Brain pericyte (primary cell): ENCODE results near the gene JAM3.

Source experiments
- DNase-seq: peaks from one replicate; pipeline ENCODE4 v3.0.0-alpha.2; 2012; ENCODE audit warnings: low read depth, low spot score

Gene JAM3

DNA sequence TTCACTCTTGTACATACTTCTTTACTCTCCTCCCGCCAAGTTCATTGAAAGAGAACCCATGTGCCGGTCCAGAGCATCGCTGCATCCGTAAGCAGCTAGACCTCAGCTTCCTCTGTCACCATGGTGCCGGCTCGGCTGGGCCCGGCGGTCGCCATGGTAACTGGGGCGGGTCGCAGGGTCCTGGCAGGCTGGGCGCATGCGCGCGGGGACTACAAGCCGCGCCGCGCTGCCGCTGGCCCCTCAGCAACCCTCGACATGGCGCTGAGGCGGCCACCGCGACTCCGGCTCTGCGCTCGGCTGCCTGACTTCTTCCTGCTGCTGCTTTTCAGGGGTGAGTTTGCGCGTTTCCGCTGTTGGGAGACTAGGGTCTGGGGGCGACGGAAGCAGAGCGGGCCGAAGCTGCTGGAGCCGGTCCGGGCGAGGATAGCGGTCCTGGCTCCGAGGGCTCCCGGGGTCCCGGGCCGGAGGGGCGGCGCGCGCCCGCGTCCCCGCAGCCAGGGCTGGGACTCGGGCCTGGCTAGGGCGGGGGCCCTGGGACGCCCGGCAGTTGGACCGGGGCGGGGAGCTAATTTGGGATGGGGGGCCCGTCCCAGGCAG lies at the start of gene JAM3:
TSS of gene JAM3 (plus strand) at position 244 of the 597 bp plus-strand sequence. CDS start at position 256, 12 bp downstream.
- DNase-seq: peak; percentile 77

DNA sequence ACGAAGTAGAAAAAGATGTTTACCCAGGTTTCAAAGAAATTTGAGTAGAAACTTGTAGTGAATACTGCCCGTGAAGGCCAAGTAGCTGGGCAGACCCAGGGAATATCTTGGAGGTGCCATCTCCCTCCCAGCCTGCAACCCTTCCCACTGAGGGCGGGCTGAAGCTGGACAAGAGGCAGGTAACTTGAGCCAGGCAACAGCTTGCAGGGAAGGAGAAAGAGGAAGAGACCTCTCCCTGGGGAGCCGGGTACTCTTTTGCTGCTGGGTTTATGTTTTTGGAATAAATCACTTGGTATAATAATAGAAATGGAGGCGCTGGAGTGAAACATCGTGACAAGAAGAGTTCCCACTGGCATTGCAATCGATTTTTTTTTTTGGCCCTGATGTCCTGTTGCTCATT lies 49.4 kb upstream of the JAM3 start:
- DNase-seq: no peak

DNA sequence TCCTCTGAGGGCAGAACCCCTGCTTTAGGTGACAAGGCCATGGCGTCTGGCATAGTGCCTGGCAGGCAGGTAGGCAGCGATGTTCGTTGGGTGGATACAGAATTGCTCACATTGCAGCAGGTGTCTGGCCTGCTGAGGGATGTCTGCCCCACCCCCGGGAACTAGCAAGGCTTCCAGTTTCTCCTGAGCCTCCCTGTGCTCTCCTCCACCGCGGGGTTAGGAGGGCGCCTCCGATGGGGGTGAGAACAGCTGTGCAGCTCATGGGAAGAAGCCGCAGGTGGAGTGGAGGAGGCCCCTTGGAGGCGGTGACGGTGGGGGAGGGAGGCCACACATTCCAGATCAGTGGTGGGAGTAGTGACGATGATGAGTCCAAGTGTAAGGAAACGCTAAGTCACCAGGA lies 48.3 kb upstream of the JAM3 start:
- DNase-seq: no peak

DNA sequence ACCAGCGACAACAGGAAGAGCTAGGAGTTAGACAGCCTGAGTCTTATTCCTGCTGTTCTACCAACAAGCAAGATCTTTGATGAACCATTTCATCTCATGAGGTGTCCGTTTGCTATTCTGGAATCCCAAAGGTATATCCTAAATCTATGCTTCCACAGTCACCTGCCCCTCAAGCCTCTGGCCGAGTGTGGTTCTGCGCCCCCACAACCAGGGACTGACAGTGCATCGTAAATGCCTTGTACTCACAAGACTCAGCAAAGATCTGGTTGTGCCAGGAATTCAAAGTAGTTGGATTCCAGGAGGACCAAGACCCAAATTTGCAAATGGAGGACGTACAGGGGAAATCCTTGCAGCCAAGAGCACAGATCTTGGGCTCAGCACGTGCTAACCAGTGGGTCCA lies 47.5 kb upstream of the JAM3 start:
- DNase-seq: no peak

DNA sequence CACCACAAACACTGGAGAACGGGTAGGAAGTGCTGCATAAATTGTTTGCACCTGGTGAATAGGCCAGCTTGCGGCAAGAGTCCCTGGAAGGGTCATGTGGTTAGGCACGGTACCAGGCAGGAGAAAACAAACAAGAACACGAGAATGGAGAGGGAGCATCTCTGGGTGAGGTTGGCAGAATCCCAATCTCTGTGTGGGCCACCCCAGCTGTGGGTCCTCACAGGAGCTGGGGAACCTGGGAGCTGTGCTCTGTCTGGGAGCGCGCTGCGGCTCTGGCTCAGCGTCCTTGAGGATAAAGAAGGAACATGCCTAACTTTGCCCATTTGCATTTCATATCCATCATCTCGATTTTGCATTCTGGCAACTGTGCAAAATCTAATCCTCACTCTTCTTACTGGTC lies 46.1 kb upstream of the JAM3 start:
- DNase-seq: no peak

DNA sequence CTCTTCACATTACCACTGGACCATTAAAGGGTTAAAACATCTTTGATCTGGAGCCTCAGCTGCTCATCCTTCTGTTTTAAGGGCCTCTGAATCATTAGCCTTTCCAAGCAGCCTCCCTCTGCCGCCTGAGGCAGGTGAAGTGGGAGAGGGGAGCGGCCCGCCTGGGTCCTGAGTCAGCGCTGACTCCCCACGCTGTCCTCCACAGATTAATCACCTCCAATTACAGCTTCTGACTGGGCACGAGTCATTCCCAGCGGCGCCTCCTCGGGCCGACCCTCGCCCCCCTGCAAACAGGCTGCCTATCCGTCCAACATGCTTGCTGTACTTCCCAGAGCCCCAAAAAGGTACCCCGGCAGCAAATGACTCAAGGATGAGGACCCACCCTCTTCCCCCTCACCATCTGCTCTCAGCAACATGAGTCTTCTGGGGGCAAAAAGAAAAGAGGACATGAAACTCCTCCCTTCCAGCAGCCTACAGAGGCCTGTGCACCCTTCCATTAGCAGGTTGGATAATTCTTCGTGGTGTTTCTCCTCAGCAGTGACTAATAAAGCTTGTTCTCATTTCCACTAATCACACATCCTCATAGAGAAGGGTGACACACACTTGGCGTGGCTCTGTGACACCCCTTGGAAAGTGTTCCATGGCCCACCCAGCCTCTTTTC lies 44.3 kb upstream of the JAM3 start:
- DNase-seq: no peak

DNA sequence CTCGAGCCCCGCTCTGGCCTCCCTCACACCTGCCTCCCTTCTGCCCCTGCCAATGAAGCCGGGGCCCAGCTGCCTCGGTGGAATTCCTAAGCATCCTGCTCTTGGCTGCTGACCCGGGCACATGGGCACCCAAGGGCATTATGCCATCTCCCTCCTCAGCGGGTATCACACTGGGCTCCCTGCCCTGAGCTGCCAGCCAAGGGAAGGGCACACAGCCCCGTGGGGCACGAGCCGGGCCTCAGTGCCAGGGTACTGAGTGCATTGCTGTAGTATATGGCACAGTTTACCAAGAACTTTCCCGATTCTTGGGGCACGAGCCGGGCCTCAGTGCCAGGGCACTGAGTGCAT lies 43.8 kb upstream of the JAM3 start:
- no peak for DNase-seq

DNA sequence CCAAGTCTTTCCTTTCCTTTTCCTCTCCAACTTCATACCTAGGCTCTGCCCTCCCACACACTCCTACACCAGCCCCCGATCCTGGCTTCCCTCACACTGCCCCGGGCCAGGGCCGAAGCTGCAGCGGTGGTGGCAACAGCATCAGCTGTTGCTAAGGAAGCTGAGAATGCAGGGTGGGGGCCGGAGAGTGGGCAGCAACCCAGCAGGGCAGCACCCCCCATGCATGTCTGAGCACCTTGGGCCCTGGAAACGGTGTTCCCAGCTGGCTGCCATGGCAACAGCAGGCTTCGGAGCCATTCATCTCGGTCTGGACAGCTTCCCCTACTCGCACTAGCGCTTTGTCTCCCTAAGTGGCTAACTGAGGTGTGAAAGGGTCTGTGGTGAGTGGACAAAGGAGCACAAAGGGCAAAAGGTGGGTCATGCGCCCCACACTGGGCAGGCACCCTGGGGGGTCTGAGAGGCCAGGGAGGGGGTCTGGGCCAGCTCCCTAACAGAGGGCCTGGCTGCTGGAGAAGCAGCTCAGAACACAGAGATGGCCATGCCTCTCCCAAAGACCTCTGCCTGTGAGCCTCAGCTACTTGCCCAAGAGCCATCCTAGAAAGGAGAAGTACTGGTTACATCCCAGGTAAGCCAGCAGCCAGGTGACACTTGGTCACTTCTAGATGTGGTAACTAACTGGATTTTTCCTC lies 42.1 kb upstream of the JAM3 start:
- no peak for DNase-seq

DNA sequence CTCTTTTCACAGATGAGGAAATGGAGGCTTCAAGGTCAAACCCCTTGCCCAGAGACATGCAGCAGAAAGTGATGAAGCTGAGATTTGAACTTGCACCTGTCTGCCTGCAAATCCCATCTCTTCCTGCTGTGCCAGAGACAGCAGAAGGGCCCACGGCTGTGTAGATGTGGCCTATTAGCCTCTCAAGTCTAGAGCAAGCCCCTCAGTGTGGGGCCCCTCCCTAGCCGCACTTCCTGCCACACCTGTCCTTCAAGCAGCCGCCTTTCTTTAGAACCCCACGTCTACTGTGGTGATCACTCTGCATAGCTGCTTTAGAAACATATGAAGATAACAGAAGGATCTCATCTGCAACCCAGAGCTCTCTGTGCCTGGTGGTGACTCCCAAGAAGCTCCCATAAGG lies 41.2 kb upstream of the JAM3 start:
- no peak for DNase-seq

DNA sequence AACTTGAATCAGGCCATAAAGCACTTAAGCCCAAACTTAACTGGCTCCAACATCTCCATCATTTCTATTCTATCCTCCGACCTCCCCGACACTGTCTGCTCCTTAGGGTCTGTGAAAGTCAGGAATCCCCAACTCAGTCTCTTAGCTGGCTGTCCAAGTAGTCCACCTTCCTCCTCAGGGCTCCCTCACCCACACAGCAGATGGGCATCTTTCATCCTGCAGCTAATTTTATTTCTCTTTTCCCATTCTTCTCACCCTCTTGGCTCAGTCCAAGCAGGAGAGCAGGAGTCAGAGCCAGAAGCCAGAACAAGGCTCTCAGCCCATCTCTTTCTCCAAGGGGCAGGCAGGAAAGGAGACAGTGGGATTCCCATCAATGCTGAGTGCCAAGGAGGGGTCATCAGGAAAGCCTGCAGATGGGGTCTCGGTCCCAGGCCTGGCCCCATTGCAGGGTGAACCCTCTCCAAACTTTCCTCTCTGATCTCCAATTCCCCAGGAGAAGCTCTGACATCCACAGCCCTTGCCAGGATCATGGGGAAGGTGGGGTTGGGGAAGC lies 40.4 kb upstream of the JAM3 start:
- no peak for DNase-seq

DNA sequence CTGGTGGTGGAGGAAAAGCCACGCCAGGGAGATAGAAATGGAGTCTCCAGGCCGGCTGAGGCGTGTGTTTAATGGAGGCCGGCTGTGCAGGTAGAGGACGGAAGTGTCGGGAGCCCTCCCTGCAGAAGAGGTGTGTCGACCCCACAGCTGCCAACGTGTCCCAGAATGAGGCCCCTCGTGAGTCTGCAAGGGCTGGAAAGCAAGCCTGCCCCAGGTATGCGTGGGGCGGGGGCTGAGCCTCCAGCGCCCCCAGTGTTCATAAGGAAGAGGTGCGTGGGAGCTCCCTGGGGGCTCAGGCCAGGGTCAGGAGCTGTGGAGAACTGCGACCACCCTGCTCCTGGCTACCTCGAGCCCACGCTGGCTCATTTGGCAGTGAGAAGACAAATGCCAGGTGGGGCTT lies 38.0 kb upstream of the JAM3 start:
- DNase-seq: no peak

DNA sequence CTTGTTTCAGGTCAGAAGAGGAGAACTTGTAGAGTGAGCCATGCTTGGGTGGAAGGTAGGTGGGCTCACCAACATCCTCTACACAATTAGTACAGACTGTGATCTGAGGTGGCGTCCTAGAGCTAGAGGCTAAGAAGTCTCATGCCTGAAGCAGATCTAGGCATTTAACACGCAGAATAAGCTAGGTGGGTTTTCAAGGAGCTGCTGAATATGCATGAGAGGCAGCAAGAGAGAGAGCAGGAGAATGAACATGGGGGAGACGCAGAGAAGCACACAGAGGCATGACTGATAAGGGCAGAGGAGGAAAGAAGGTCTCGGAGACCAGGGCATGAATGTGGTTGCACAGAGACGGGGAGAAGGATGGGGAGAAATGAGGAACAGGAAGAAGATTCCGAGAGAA lies 36.8 kb upstream of the JAM3 start:
- no peak for DNase-seq

DNA sequence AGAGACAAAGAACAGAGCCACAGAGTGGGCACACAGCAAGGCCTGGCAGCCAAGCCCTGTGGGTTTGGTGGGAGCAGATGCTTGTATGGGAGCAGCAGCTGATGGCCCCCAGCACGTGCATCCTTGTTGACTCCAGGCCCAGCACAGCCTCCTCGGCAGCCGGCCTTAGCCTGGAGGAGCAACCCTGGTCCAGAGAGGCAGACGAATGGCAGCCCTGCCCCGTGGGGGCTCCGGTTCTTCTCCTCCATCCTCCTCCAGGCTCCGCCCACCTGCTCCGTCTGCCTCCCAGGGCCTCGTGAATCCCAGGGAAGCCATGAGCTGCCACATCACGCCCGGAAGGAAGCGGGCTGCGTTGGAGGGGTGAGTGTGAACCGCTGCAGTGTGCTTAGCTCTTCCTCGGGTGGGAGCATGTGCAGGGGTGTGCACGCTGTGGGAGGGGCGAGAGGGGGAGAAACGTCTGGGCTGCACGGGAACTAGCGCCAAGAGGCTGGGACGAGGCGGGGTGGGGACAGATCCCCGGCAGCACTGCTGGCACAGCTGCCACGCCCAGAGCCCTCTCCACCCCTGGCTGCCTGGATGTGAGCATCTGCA lies 36.3 kb upstream of the JAM3 start:
- no peak for DNase-seq

DNA sequence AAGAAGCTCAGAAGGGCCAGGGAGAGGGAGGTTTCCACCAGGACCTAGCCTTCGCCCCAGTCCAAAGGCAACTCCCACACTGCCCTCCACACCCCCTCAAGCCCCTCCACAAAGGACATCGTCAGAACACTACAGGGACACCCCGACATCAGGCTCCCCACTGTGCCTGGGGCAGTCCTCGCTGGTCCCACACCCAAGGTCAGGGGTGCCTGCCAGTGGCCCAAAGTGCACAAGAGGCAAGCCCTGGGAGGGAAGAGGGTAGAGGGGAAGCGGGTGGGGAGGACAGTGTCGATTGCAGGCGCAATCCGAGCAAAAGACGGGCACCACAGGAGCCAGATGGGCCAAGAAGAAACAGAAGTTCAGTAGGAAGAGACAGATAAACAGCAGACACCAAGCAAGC lies 35.6 kb upstream of the JAM3 start:
- no peak for DNase-seq

DNA sequence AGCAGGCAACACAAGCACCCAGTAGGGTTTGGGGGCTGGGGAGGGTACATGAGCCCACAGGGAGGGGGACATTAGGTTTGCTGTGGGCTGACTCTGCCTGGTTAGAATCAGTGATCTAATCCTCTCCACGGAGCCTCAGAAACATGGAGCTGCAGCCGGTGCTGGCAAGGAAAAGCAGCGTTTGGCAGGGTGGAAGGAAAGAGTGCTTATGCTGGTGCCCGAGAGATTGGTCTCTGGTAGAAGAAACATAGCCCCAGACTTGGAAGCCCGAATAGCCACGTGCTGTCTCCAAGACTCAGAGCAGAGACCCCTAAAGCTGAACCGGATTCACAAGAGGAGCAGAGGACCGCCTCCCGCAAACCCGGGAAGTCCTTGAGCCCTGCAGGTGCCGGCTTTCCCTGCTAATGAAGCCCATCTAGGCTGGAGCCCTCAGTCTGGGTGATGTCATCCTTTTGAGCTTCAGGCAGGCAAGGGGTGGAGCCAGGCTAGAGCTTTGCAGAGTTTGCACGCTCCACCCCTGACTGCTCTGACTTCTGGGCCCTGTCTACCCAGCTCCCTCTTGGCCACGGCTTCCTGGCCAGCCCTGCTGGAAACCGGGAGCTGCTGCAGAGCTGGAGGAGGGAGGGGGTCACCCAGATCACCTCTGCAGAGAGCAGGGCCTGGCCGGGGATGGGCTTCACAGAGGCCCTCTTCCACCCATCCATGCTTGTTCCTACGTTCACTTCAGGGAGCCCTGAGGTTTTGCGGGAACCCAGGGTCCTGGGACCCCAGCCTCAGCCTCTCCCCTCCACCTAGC lies 35.0 kb upstream of the JAM3 start:
- DNase-seq: peak; percentile 42

DNA sequence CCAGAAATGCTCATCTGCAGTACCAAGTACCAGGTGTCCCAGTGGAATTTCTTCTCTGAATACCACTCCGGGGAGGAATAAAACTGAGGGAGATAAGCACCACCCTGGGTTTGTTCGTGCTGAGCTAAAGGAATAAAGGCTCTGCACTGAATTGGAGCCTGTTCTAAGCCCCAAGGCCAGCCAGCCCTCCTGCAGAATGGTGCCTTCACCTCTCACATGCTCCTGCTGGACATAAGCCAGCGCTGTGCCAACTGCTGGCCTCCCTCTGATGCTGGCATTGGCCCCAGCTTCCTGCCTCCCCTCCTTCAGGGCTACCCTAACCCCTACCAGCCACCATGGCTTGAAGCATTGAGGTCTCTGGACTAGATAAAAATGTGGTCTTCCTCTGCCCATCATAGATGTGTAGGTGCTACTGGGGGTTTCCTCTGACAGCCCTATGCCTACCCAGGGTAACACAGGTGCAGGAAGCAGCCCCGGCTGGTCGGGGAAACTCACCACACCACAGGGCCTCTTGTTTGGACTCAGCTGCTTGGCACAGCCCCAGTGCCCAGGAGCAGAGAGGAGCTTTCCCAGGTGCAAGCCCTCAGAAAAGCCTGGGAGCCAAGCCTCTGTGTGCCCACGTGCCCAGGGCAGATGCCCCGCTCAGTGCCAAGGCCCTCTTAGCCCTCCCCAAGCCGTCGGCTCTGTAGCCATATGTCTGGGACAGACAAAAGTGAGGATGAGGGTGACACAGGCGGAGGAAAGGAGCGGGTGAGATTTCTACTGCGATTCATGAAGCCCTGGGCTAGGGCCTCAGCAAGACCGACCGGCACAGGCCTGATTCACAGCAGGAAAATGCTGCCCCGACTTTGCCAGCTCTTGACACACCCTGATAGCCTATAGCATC lies 34.1 kb upstream of the JAM3 start:
- no peak for DNase-seq

DNA sequence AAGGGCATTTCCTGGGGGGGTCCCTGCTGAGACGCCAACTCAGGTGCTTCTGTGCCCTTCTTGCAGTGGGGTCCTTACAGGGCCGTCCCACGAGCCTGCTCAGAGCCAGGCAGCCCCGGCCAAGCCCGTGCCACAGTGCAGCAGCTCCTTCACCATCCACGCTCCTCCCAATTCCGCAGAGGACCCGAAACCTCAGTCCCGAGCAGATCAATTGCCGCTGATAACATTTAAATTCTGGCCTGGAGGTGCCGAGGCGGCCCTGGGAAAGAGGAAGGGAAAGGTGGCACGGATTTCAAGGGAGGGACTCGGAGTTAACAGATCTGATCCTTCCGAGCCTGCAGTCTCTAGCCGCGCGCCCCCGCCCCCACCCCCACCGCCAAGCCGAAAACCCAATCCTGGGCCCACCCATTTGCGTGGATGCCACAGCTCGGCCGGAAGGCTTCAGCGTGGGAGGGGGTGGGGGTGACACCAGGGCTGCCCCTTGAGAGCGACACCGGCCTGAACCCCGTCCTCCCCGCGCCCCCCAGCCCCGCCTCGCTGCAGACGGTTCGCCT lies 32.3 kb upstream of the JAM3 start:
- no peak for DNase-seq

DNA sequence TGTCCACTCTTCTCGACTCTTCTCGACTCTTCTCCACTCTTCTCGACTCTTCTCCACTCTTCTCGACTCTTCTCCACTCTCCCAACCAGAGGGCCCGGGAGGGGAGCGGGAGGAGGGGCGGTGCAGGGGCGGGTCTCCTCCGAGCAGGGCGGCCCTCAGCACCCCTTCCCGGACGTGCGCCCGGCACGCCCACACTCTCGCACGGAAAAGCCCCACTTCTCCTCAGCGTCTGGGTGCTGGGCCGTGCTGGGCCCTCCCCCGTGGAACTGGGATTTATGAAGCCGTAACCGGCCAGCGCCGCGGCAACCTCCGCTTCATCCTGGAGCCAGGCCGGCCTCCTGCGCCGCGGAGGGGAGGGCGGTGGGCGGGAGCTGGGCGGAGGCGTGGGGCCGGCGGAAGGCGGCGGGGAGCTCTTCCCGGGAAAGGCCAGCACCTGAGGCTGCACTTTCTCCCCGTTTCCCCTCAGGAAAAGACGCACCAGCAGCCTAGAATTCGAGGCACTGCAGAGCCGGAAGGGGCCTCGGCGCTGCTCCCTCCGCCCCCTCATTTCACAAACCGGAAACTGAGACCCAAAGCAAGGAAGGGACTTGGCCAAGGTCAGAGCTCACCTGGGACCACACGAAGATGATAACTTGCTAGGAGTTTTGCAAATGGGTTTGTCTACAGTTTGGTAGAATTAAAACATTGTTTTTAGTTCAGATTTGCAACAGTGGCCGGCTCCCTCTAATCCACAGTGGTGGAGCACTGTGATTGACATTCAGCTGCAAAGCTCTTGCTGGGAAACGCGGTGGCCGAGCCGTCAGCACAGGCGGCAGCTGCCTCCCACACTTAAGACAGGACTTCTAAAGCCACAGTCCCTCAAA lies 31.6 kb upstream of the JAM3 start:
- peak; percentile 29 for DNase-seq

DNA sequence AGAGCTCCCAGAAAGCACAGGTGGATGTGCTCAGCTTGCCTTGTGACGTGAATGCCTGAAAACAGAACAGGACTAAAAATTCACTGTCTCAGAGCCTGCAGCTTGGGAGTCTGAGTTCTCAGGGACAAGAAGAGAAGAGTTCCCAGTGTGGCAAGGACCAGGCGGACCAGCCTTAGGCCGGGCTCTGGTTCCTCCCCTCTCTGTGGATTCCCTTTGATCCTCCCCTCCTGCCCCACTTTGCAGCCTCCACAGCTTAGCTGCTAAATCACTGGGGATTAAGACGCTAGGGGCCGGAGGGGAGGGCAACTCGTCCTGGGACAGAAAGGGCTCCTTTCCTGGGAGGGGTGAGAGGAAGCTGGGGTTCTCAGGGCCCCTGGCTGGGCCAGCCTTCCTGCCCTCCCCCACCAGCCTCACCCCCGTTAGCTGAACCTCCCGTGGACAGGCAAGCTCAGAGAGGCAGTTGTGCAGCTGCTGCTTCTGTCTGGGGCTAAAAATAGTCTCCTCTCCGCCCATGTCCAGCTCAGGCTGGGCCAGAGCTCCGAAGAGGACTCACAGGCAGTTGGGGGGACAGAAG lies 29.9 kb upstream of the JAM3 start:
- no peak for DNase-seq
